H1 (cell line): ENCODE results near the gene FGGY. TPM values are rescaled to one million over a fixed set of nuclear protein-coding genes. Genes with fewer than 3 reads are reported as not detected.

Source experiments
- CTCF ChIA-PET: fragments of 300-600 bp; sonication (Branson Sonifier 250); formaldehyde crosslinking; loops from one replicate; lab custom pipeline; 2021; ENCODE audit not compliant: partially characterized antibody; lab: Charles Lee
- POLR2A ChIA-PET: fragments of 300-600 bp; sonication (Branson Sonifier 250); formaldehyde crosslinking; loops from one replicate; lab custom pipeline; 2021; ENCODE audit warnings: inconsistent platforms; ENCODE audit not compliant: partially characterized antibody; lab: Charles Lee
- DNase-seq, 2 experiments: peaks; one replicate each; pipeline versions ENCODE4 v3.0.0 to v3.0.0-alpha.2; 2010 to 2022; ENCODE audit warnings: low spot score in 2 of 2, low read depth in 1 of 2, mixed read lengths in 1 of 2
- FAIRE-seq: peaks from 2 replicates; lab custom pipeline; 2011; peaks lifted over from hg19 to GRCh38; lab: Jason Lieb, UNC
- H2AFZ ChIP-seq: 2 replicates; pipeline ENCODE4 v1.8.1; 2012; ENCODE audit warnings: low read length, inconsistent platforms
- H2AK5ac ChIP-seq: 2 replicates; pipeline ENCODE4 v1.6.1; 2013; ENCODE audit warnings: low read depth, low read length
- H2BK120ac ChIP-seq: replicated peaks from 2 replicates; pipeline ENCODE3; 2013; ENCODE audit warnings: low read depth, low read length, inconsistent platforms
- H2BK12ac ChIP-seq: 2 replicates; pipeline ENCODE4 v1.6.1; 2013; ENCODE audit warnings: low read depth, low read length
- H2BK15ac ChIP-seq: 2 replicates; pipeline ENCODE4 v1.6.1; 2013; ENCODE audit warnings: low read length
- H2BK20ac ChIP-seq: 2 replicates; pipeline ENCODE4 v1.6.1; 2013; ENCODE audit warnings: low read length
- H2BK5ac ChIP-seq: 2 replicates; pipeline ENCODE4 v1.6.1; 2013; ENCODE audit warnings: low read depth, low read length
- H3K14ac ChIP-seq: 2 replicates; pipeline ENCODE4 v1.6.1; 2013; ENCODE audit warnings: inconsistent platforms; ENCODE audit not compliant: insufficient read length
- H3K18ac ChIP-seq: 2 replicates; pipeline ENCODE4 v1.6.1; 2013; ENCODE audit warnings: low read length; ENCODE audit errors: extremely low read depth
- H3K23ac ChIP-seq: 2 replicates; pipeline ENCODE4 v1.6.1; 2013; ENCODE audit warnings: inconsistent platforms; ENCODE audit not compliant: insufficient read length
- H3K23me2 ChIP-seq: 2 replicates; pipeline ENCODE4 v1.6.1; 2013; ENCODE audit warnings: low read depth, low read length
- H3K27ac ChIP-seq: 2 replicates; pipeline ENCODE4 v1.6.1; 2011; ENCODE audit warnings: low read depth, low read length, inconsistent platforms
- H3K27me3 ChIP-seq, 4 experiments: replicated peaks in 1 of 4; 1 replicate in 1 of 4; 2 replicates in 3 of 4; pipeline versions ENCODE4 v1.6.1 to v1.8.1; 2011 to 2013; ENCODE audit warnings: low read length in 3 of 4, mild to moderate bottlenecking in 3 of 4, inconsistent platforms in 2 of 4, mixed read lengths in 2 of 4, moderate library complexity in 1 of 4; ENCODE audit not compliant: control insufficient read depth in 3 of 4, insufficient read depth in 3 of 4; ENCODE audit errors: extremely low read depth in 1 of 4
- H3K36me3 ChIP-seq, 4 experiments: 2 replicates each; pipeline versions ENCODE4 v1.6.1 to v1.8.1; 2011 to 2013; ENCODE audit warnings: mild to moderate bottlenecking in 4 of 4, low read length in 3 of 4, moderate library complexity in 2 of 4, control low read depth in 1 of 4, inconsistent platforms in 1 of 4; ENCODE audit not compliant: insufficient read depth in 4 of 4, control insufficient read depth in 2 of 4
- H3K4ac ChIP-seq: replicated peaks from 2 replicates; pipeline ENCODE3; 2013; ENCODE audit warnings: low read length, low read depth, mixed read lengths, inconsistent platforms; ENCODE audit not compliant: insufficient read length
- H3K4me1 ChIP-seq, 4 experiments: replicated peaks in 1 of 4; 1 replicate in 1 of 4; 2 replicates in 3 of 4; pipeline versions ENCODE4 v1.6.1 to v1.8.1; 2011 to 2013; ENCODE audit warnings: low read length in 3 of 4, inconsistent platforms in 2 of 4, mixed read lengths in 1 of 4; ENCODE audit not compliant: insufficient read depth in 4 of 4, control insufficient read depth in 3 of 4
- H3K4me2 ChIP-seq, 2 experiments: 2 replicates each; pipeline versions ENCODE4 v1.6.1 to v1.8.1; 2011 to 2013; ENCODE audit warnings: low read depth in 2 of 2, low read length in 2 of 2, control low read depth in 1 of 2, inconsistent platforms in 1 of 2, mild to moderate bottlenecking in 1 of 2; ENCODE audit not compliant: insufficient read depth in 1 of 2
- H3K4me3 ChIP-seq, 4 experiments: fragments of 200-600, 300-600 bp in 1 of 4; sonication (generic), shearing (Covaris generic), sonication (Bioruptor Twin) in 1 of 4; 2 replicates each; pipeline versions ENCODE4 v1.5.1 to v1.8.1; 2011 to 2016; ENCODE audit warnings: low read length in 4 of 4, low read depth in 3 of 4, control low read depth in 2 of 4, inconsistent platforms in 2 of 4, mild to moderate bottlenecking in 2 of 4, mixed read lengths in 1 of 4, moderate library complexity in 1 of 4; ENCODE audit not compliant: insufficient read depth in 2 of 4; ENCODE audit errors: extremely low read depth in 1 of 4
- H3K56ac ChIP-seq: replicated peaks from 2 replicates; pipeline ENCODE3; 2013; ENCODE audit warnings: low read depth, mild to moderate bottlenecking, mixed read lengths, low read length, inconsistent platforms; ENCODE audit not compliant: insufficient read length
- H3K79me1 ChIP-seq: 2 replicates; pipeline ENCODE4 v1.6.1; 2013; ENCODE audit warnings: low read depth, low read length, control low read depth
- H3K79me2 ChIP-seq, 2 experiments: 2 replicates each; pipeline versions ENCODE4 v1.6.1 to v1.8.1; 2012 to 2013; ENCODE audit warnings: low read length in 2 of 2, mild to moderate bottlenecking in 2 of 2, inconsistent platforms in 1 of 2; ENCODE audit not compliant: insufficient read depth in 2 of 2, control insufficient read depth in 1 of 2
- H3K9ac ChIP-seq, 4 experiments: replicated peaks in 1 of 4; 1 replicate in 1 of 4; 2 replicates in 3 of 4; pipeline versions ENCODE4 v1.6.1 to v1.8.1; 2011 to 2013; ENCODE audit warnings: low read depth in 3 of 4, low read length in 3 of 4, control low read depth in 2 of 4, mild to moderate bottlenecking in 2 of 4, moderate library complexity in 2 of 4, inconsistent platforms in 1 of 4; ENCODE audit errors: extremely low read depth in 1 of 4
- H3K9me3 ChIP-seq, 2 experiments: 2 replicates each; pipeline versions ENCODE4 v1.6.1 to v1.8.1; 2012 to 2013; ENCODE audit warnings: mild to moderate bottlenecking in 2 of 2, moderate library complexity in 2 of 2, control low read depth in 1 of 2, inconsistent platforms in 1 of 2, low read depth in 1 of 2, low read length in 1 of 2, mixed read lengths in 1 of 2; ENCODE audit not compliant: insufficient read depth in 2 of 2
- H4K20me1 ChIP-seq, 2 experiments: replicated peaks in 1 of 2; 2 replicates each; pipeline versions ENCODE3 to v1.8.1; 2011 to 2013; ENCODE audit warnings: inconsistent platforms in 2 of 2, low read length in 2 of 2, mild to moderate bottlenecking in 1 of 2; ENCODE audit not compliant: insufficient read depth in 2 of 2, control insufficient read depth in 1 of 2
- H4K5ac ChIP-seq: 2 replicates; pipeline ENCODE4 v1.6.1; 2013; ENCODE audit warnings: low read length, low read depth, mixed read lengths, inconsistent platforms; ENCODE audit not compliant: insufficient read length
- H4K8ac ChIP-seq: 2 replicates; pipeline ENCODE4 v1.8.0; 2013; ENCODE audit warnings: mild to moderate bottlenecking, moderate library complexity, low read length, inconsistent platforms; ENCODE audit not compliant: insufficient read depth; ENCODE audit errors: extremely low read depth
- H4K91ac ChIP-seq: replicated peaks from 2 replicates; pipeline ENCODE3; 2013; ENCODE audit warnings: low read length, mixed read lengths, inconsistent platforms; ENCODE audit not compliant: insufficient read length
- CBX5 ChIP-seq: fragments of 300-800, 300-1000 bp; sonication (generic); IDR thresholded peaks from 2 replicates; pipeline ENCODE4 v1.7.1; 2016; ENCODE audit warnings: antibody characterized with exemption, low read length, low read depth
- CBX8 ChIP-seq: fragments of 300-800, 300-1000 bp; sonication (generic); IDR thresholded peaks from 2 replicates; pipeline ENCODE4 v1.7.1; 2016; ENCODE audit warnings: low read depth, low read length, borderline replicate concordance
- JUN ChIP-seq: IDR thresholded peaks from 2 replicates; pipeline ENCODE4 v1.6.1; 2011; ENCODE audit warnings: low read depth, mild to moderate bottlenecking, improper control_type of control experiment, low read length
- polyA plus RNA-seq, 7 experiments: library from polyadenylated mRNA; depleted of rRNA in 3 of 7; stranded (reverse) in 5 of 7; unstranded in 2 of 7; fragments of >200 nt in 5 of 7; fragments of 200-250 nt in 2 of 7; gene quantifications; 1 replicate in 5 of 7; 2 replicates in 1 of 7; 4 replicates in 1 of 7; pipeline versions ENCODE4 v1.2.1 to v1.2.3, GENCODE V29; 2011 to 2013; ENCODE audit warnings: missing spikeins in 2 of 7, mixed read lengths in 2 of 7
- total RNA-seq: library from RNA; stranded (reverse); fragmentation: NEBNext Ultra II Directional; extraction: Animal tissue kit (Norgen Biotek cat#: 25700); gene quantifications from 2 replicates; pipeline ENCODE4 v1.2.1, GENCODE V29; 2021

FGGY gene
- total and polyA plus RNA-seq, 2 of the 8 experiments (the other 6 are each of a cell fraction or from before 2014, with no cell fraction given), result 10.3 to 12.5 TPM

DNA sequence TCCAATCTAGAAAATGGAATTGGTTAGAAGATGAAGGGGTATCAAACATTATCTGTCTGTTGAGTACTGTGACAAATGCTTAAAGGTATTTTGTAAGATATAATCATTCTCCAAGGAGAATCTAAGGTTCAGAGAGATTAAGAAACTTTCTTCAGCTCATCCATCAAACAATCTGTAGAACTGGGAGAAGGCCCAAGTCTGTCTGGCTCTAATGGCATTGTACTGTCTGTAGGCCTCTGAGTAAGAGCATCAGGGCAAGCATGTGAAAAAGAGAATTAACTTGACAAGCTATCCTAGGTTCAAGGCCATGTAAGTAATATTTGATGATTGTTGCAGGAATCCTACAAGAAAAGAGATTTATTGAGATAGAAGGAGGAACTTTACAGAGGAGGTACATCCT is 5.3 kb upstream of the FGGY start:
- no peak overlapping the region for H3K56ac ChIP-seq
- peaks cover 7% of the 10 kb centered on the region for H3K23me2 ChIP-seq
- H3K36me3 ChIP-seq, result no peaks in the 10 kb centered on the region
- no peak overlapping the region for H2AK5ac ChIP-seq
- no peak overlapping the region for H3K9ac ChIP-seq
- H4K20me1 ChIP-seq, result no peaks in the 10 kb centered on the region
- H3K79me2 ChIP-seq, result no peaks in the 10 kb centered on the region
- no peak overlapping the region for H3K27ac ChIP-seq
- H3K4me3 ChIP-seq, result no peak overlapping the region
- H2AFZ ChIP-seq, result no peak overlapping the region
- no peak overlapping the region for H3K4ac ChIP-seq
- DNase-seq (no peak), FAIRE-seq (no peak)
- H3K27me3 ChIP-seq, result no peaks in the 10 kb centered on the region
- ChIA-PET CTCF (interaction anchor here (1.1 to 2.0 kb wide), 7 partner anchors 105 to 575 kb away, joined by 3 to 5 read pairs (median 3); no protein-coding TSS in a partner anchor), POLR2A (no interaction called here)
- no peaks in the 10 kb centered on the region for H3K79me1 ChIP-seq
- no peak overlapping the region for H3K18ac ChIP-seq
- no peak overlapping the region for H3K23ac ChIP-seq
- H4K91ac ChIP-seq, result no peak overlapping the region
- TF ChIP-seq JUN (no peak), CBX8 (no peak), CBX5 (no peak)
- no peak overlapping the region for H4K5ac ChIP-seq
- no peak overlapping the region for H2BK120ac ChIP-seq
- H2BK15ac ChIP-seq, result no peak overlapping the region
- H4K8ac ChIP-seq, result no peak overlapping the region
- no peak overlapping the region for H3K14ac ChIP-seq
- no peak overlapping the region for H3K4me2 ChIP-seq
- H2BK12ac ChIP-seq, result no peak overlapping the region
- peaks cover 0 to 5% (median 1%) of the 10 kb centered on the region in 4 experiments; a peak in 4 of 7 replicates for H3K4me1 ChIP-seq
- H2BK20ac ChIP-seq, result no peak overlapping the region
- H2BK5ac ChIP-seq, result no peak overlapping the region
- H3K9me3 ChIP-seq, result no peaks in the 10 kb centered on the region
